Activated CD4-positive, alpha-beta T cell treated with anti-CD3 and anti-CD28 coated beads, Interleukin-2, amount 10 ng/mL, durations not matched to agents 24 days and 14 days (primary cell): ENCODE results near the gene ACTA1. TPM values are rescaled to one million over a fixed set of nuclear protein-coding genes. Genes with fewer than 3 reads are reported as not detected.
A peak's percentile ranks its signal among the peaks of the same experiment; 100 is the strongest.
"Not testable (repeated sequence)": the region's sequence is repeated elsewhere in the genome, so short reads cannot be mapped to it uniquely, and the experiment has no call there.

Source experiments
- DNase-seq: peaks from one replicate; pipeline ENCODE4 v3.0.0; 2022
- H3K27ac Mint-ChIP-seq: one replicate; pipeline ENCODE4 v1.8.0; 2022; ENCODE audit warnings: mild to moderate bottlenecking, mixed read lengths
- H3K27me3 Mint-ChIP-seq: one replicate; pipeline ENCODE4 v1.8.0; 2022; ENCODE audit warnings: mixed read lengths
- H3K36me3 Mint-ChIP-seq: one replicate; pipeline ENCODE4 v1.8.0; 2022; ENCODE audit warnings: low read depth, mild to moderate bottlenecking, mixed read lengths
- H3K4me1 Mint-ChIP-seq: one replicate; pipeline ENCODE4 v1.8.0; 2021; ENCODE audit warnings: mixed read lengths
- H3K4me3 Mint-ChIP-seq: one replicate; pipeline ENCODE4 v1.8.0; 2022; ENCODE audit warnings: mild to moderate bottlenecking, moderate library complexity, mixed read lengths
- H3K9me3 Mint-ChIP-seq: one replicate; pipeline ENCODE4 v1.8.0; 2021; ENCODE audit warnings: mixed read lengths
- intact Hi-C: fragments of 100-400 bp; cut with micrococcal nuclease; formaldehyde crosslinking; loops from one replicate; pipeline ENCODE4 v1.15.1; 2023
- total RNA-seq: library from RNA; stranded (reverse); gene quantifications from 2 replicates; pipeline ENCODE4 v1.2.3, GENCODE V29; 2022

ACTA1 gene
- total RNA-seq, 1 donor from 2014 or later = not detected

- H3K4me3 Mint-ChIP-seq = no peak overlapping the region
- no peak for DNase-seq
Measured at GRCh38 chr1:229432905-229433304, 989 bp downstream of the ACTA1 start.

GRCh38 chr1:229432116-229432461 is 1.8 kb downstream of the ACTA1 start:
- Mint-ChIP-seq H3K4me3 (no peak overlapping the region), H3K4me1 (peaks cover 12% of the 10 kb centered on the region), H3K27me3 (peaks cover 85% of the 10 kb centered on the region), H3K36me3 (peaks cover 3% of the 10 kb centered on the region), H3K27ac (no peak overlapping the region), H3K9me3 (peaks cover 5% of the 10 kb centered on the region)
- intact Hi-C loops = loop anchor here (2.0 to 5.0 kb wide), 3 partner anchors 25 to 1425 kb away; partner anchors contain the start of genes PGBD5 and WNT3A
- DNase-seq = no peak

More at GRCh38 chr1:229432905-229433304, 989 bp downstream of the ACTA1 start:
- Mint-ChIP-seq H3K36me3 (peaks cover 6% of the 10 kb centered on the region), H3K27me3 (peaks cover 83% of the 10 kb centered on the region), H3K4me1 (peaks cover 14% of the 10 kb centered on the region), H3K9me3 (peaks cover 5% of the 10 kb centered on the region), H3K27ac (no peak overlapping the region)
- intact Hi-C loops = loop anchor here (2.0 to 5.0 kb wide), 3 partner anchors 26 to 1426 kb away; partner anchors contain the start of genes PGBD5 and WNT3A

GRCh38 chr1:229431284-229432115 is 2.4 kb downstream of the ACTA1 start:
- Mint-ChIP-seq H3K36me3 (peaks cover 3% of the 10 kb centered on the region), H3K27ac (peak overlapping the region; percentile 77), H3K27me3 (peaks cover 85% of the 10 kb centered on the region), H3K4me1 (peaks cover 12% of the 10 kb centered on the region), H3K9me3 (peaks cover 5% of the 10 kb centered on the region), H3K4me3 (peak overlapping the region; percentile 64)
- intact Hi-C loops = loop anchor here (2.0 to 5.0 kb wide), 3 partner anchors 25 to 1424 kb away; partner anchors contain the start of genes PGBD5 and WNT3A
- peak; percentile 64 for DNase-seq

GRCh38 chr1:229430761-229431283 is 3.1 kb downstream of the ACTA1 start:
- peaks cover 3% of the 10 kb centered on the region for H3K36me3 Mint-ChIP-seq
- DNase-seq = peak; percentile 81
- peaks cover 78% of the 10 kb centered on the region for H3K27me3 Mint-ChIP-seq
- intact Hi-C loops = loop anchor here (1.0 to 5.0 kb wide), 3 partner anchors 10 to 1424 kb away; partner anchors contain the start of genes PGBD5 and WNT3A
- H3K27ac Mint-ChIP-seq = peak overlapping the region; percentile 77
- peaks cover 5% of the 10 kb centered on the region for H3K9me3 Mint-ChIP-seq
- peaks cover 12% of the 10 kb centered on the region for H3K4me1 Mint-ChIP-seq
- H3K4me3 Mint-ChIP-seq = peak overlapping the region; percentile 64

- Mint-ChIP-seq H3K27ac (no peak overlapping the region), H3K9me3 (peaks cover 8% of the 10 kb centered on the region), H3K4me1 (peaks cover 10% of the 10 kb centered on the region), H3K36me3 (peaks cover 3% of the 10 kb centered on the region), H3K27me3 (peaks cover 69% of the 10 kb centered on the region), H3K4me3 (no peak overlapping the region)
- no peak for DNase-seq
- intact Hi-C loops = no loop called here
Measured at GRCh38 chr1:229428256-229428655, 5.6 kb downstream of the ACTA1 start.

- Mint-ChIP-seq H3K9me3 (peaks cover 8% of the 10 kb centered on the region), H3K27ac (no peak overlapping the region), H3K4me3 (no peak overlapping the region), H3K36me3 (peaks cover 3% of the 10 kb centered on the region), H3K4me1 (peaks cover 10% of the 10 kb centered on the region), H3K27me3 (peaks cover 67% of the 10 kb centered on the region)
- no peak for DNase-seq
- intact Hi-C loops = no loop called here
Measured at GRCh38 chr1:229427572-229427971, 6.3 kb downstream of the ACTA1 start.

GRCh38 chr1:229425564-229426159 is 8.2 kb downstream of the ACTA1 start:
- Mint-ChIP-seq H3K9me3 (peaks cover 4% of the 10 kb centered on the region), H3K4me3 (no peak overlapping the region), H3K4me1 (peaks cover 3% of the 10 kb centered on the region), H3K36me3 (no peaks in the 10 kb centered on the region), H3K27ac (no peak overlapping the region), H3K27me3 (peaks cover 53% of the 10 kb centered on the region)
- intact Hi-C loops = no loop called here
- DNase-seq = no peak

- H3K27me3 Mint-ChIP-seq = peaks cover 34% of the 10 kb centered on the region
- H3K4me1 Mint-ChIP-seq = no peaks in the 10 kb centered on the region
- peaks cover 4% of the 10 kb centered on the region for H3K9me3 Mint-ChIP-seq
- no peak overlapping the region for H3K4me3 Mint-ChIP-seq
- no peak for DNase-seq
- H3K36me3 Mint-ChIP-seq = no peaks in the 10 kb centered on the region
- H3K27ac Mint-ChIP-seq = no peak overlapping the region
- intact Hi-C loops = no loop called here
Measured at GRCh38 chr1:229420765-229421164, 13.1 kb downstream of the ACTA1 start.

- H3K27me3 Mint-ChIP-seq = peaks cover 31% of the 10 kb centered on the region
- no peak overlapping the region for H3K4me3 Mint-ChIP-seq
- no peaks in the 10 kb centered on the region for H3K36me3 Mint-ChIP-seq
- no peaks in the 10 kb centered on the region for H3K4me1 Mint-ChIP-seq
- peaks cover 4% of the 10 kb centered on the region for H3K9me3 Mint-ChIP-seq
- DNase-seq = no peak
- intact Hi-C loops = no loop called here
- H3K27ac Mint-ChIP-seq = no peak overlapping the region
Measured at GRCh38 chr1:229420224-229420623, 13.7 kb downstream of the ACTA1 start.

- H3K9me3 Mint-ChIP-seq, intact Hi-C loops, H3K27ac Mint-ChIP-seq, DNase-seq, H3K36me3 Mint-ChIP-seq, H3K4me3 Mint-ChIP-seq, H3K4me1 Mint-ChIP-seq: not testable (repeated sequence)
- peaks cover 30% of the 10 kb centered on the region for H3K27me3 Mint-ChIP-seq
Measured at GRCh38 chr1:229418586-229418985, 15.3 kb downstream of the ACTA1 start.

- H3K4me3 Mint-ChIP-seq, intact Hi-C loops, H3K36me3 Mint-ChIP-seq, H3K27ac Mint-ChIP-seq, DNase-seq, H3K9me3 Mint-ChIP-seq: not testable (repeated sequence)
- Mint-ChIP-seq H3K4me1 (peaks cover 12% of the 10 kb centered on the region), H3K27me3 (peaks cover 52% of the 10 kb centered on the region)
Measured at GRCh38 chr1:229412810-229413209, 21.1 kb downstream of the ACTA1 start.

- Mint-ChIP-seq H3K36me3 (no peaks in the 10 kb centered on the region), H3K27me3 (peaks cover 60% of the 10 kb centered on the region), H3K9me3 (no peaks in the 10 kb centered on the region), H3K4me3 (no peak overlapping the region), H3K4me1 (peaks cover 14% of the 10 kb centered on the region), H3K27ac (no peak overlapping the region)
- no peak for DNase-seq
- intact Hi-C loops = no loop called here
Measured at GRCh38 chr1:229412056-229412455, 21.8 kb downstream of the ACTA1 start.

GRCh38 chr1:229411434-229412055 is 22.3 kb downstream of the ACTA1 start:
- intact Hi-C loops = no loop called here
- H3K4me3 Mint-ChIP-seq = no peak overlapping the region
- DNase-seq = no peak
- no peaks in the 10 kb centered on the region for H3K9me3 Mint-ChIP-seq
- no peaks in the 10 kb centered on the region for H3K36me3 Mint-ChIP-seq
- H3K4me1 Mint-ChIP-seq = peaks cover 15% of the 10 kb centered on the region
- H3K27me3 Mint-ChIP-seq = peaks cover 65% of the 10 kb centered on the region
- H3K27ac Mint-ChIP-seq = no peak overlapping the region
